Right atrium auricular region (tissue), 2 donors: Measurements from ENCODE around the gene STARD9. TPM values are rescaled to one million over a fixed set of nuclear protein-coding genes. Genes with fewer than 3 reads are reported as not detected.

ENCODE experiments used
- DNase-seq: peaks from one replicate; pipeline ENCODE4 v3.0.0-alpha.2; 2019; ENCODE audit warnings: low spot score
- H3K27ac ChIP-seq, 2 donors: fragments of 200-600 bp; sonication (generic); 1 replicate in 1 of 2; 2 replicates in 1 of 2; pipeline ENCODE4 v1.5.1; 2016 to 2019
- H3K27me3 ChIP-seq, 2 donors: fragments of 200-600 bp; sonication (generic); one replicate each; pipeline versions ENCODE4 v1.5.1 to v1.6.0; 2017 to 2019
- H3K36me3 ChIP-seq: fragments of 200-600 bp; sonication (generic); one replicate; pipeline ENCODE4 v1.5.1; 2016
- H3K4me1 ChIP-seq, 2 donors: fragments of 200-600 bp; sonication (generic); one replicate each; pipeline versions ENCODE4 v1.5.1 to v1.6.0; 2017 to 2019
- H3K4me3 ChIP-seq, 2 donors: fragments of 200-600 bp; sonication (generic); 1 replicate in 1 of 2; 2 replicates in 1 of 2; pipeline ENCODE4 v1.5.1; 2017 to 2019; ENCODE audit warnings: mild to moderate bottlenecking in 1 of 2, moderate library complexity in 1 of 2
- H3K9me3 ChIP-seq, 2 donors: fragments of 200-600 bp; sonication (generic); one replicate each; pipeline ENCODE4 v1.5.1; 2019
- CTCF ChIP-seq, 2 donors: fragments of 200-600 bp; sonication (generic); IDR thresholded peaks; one replicate each; pipeline ENCODE4 v1.5.1; 2019; ENCODE audit warnings: antibody characterized with exemption in 2 of 2
- total RNA-seq, 2 donors: library from RNA; depleted of rRNA; stranded (reverse); fragments of >200 nt; gene quantifications; one replicate each; pipeline ENCODE4 v1.1.0, GENCODE V29; 2016

The STARD9 gene
- total RNA-seq, 2 donors from 2014 or later, result 8.3 to 8.8 TPM

- Histone ChIP-seq H3K27me3 (no peaks in the 10 kb centered on the region), H3K27ac (no peak overlapping the region), H3K36me3 (peaks cover 82% of the 10 kb centered on the region), H3K9me3 (no peaks in the 10 kb centered on the region), H3K4me3 (no peak overlapping the region), H3K4me1 (no peaks in the 10 kb centered on the region)
- TF ChIP-seq CTCF (IDR thresholded peaks at IDR 0.05), result no peak
- DNase-seq, result no peak
Measured at GRCh38 chr15:42728560-42728959, 153.2 kb downstream of the STARD9 start.

GRCh38 chr15:42728972-42729371, 153.6 kb downstream of the STARD9 start:
- TF ChIP-seq CTCF (IDR thresholded peaks at IDR 0.05), result no peak
- Histone ChIP-seq H3K27ac (no peak overlapping the region), H3K4me1 (no peaks in the 10 kb centered on the region), H3K36me3 (peaks cover 82% of the 10 kb centered on the region), H3K9me3 (no peaks in the 10 kb centered on the region), H3K27me3 (no peaks in the 10 kb centered on the region), H3K4me3 (no peak overlapping the region)
- no peak for DNase-seq

- Histone ChIP-seq H3K27ac (no peak overlapping the region), H3K36me3 (peaks cover 82% of the 10 kb centered on the region), H3K27me3 (no peaks in the 10 kb centered on the region), H3K4me3 (no peak overlapping the region), H3K4me1 (no peaks in the 10 kb centered on the region), H3K9me3 (no peaks in the 10 kb centered on the region)
- no peak for TF ChIP-seq CTCF (IDR thresholded peaks at IDR 0.05)
- no peak for DNase-seq
Measured at GRCh38 chr15:42729409-42729808, 154.0 kb downstream of the STARD9 start.

DNA sequence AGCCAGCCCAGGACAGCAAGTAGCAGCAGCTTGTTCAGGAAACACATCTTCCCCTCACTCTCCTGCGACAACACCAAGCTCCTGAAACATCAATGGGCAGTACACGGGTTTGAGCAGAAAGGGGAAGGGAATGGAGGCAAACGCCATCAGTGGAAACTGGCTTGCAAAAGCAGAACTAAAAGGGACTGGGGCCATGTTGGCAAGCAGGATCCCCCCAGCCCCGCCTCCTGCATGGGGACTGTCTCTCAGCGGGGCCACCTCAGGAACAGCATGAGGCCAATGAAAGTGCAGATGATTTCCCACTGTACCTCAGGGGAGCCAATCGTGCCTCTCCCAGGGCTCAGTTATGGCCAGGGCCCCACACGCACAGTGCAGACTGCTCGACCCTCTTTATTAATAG, 154.7 kb downstream of the STARD9 start:
- Histone ChIP-seq H3K27me3 (no peaks in the 10 kb centered on the region), H3K36me3 (peaks cover 81% of the 10 kb centered on the region), H3K27ac (no peak overlapping the region), H3K4me3 (no peak overlapping the region), H3K9me3 (no peaks in the 10 kb centered on the region), H3K4me1 (no peaks in the 10 kb centered on the region)
- DNase-seq, result no peak
- no peak for TF ChIP-seq CTCF (IDR thresholded peaks at IDR 0.05)

DNA sequence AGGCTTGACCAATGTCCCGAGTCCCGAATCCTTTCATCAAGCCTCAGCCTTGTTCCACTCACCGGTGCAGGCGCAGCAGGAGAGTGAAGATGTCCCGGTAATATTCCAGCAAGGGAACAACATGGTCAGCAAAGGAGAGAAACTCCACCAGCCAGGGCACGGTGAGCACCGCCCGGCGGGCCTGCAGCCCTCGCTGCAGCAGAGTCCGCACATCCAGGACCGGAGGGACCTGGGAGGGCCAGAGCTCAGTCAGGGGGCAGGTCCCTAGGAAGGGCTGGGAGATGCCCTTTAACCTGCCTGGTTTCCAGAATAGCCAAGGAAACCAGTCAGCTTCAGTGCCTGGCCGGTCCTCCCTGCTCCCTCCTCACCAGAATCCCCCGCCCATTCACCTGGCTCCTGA, 155.1 kb downstream of the STARD9 start:
- Histone ChIP-seq H3K27me3 (no peaks in the 10 kb centered on the region), H3K4me1 (peaks cover 0 to 3% of the 10 kb centered on the region in 2 donors), H3K4me3 (no peak overlapping the region), H3K9me3 (no peaks in the 10 kb centered on the region), H3K36me3 (peaks cover 81% of the 10 kb centered on the region), H3K27ac (no peak overlapping the region)
- no peak for DNase-seq
- TF ChIP-seq CTCF (IDR thresholded peaks at IDR 0.05), result no peak

GRCh38 chr15:42731461-42731860, 156.1 kb downstream of the STARD9 start:
- H3K4me1 ChIP-seq, result peaks cover 0 to 11% of the 10 kb centered on the region in 2 donors
- H3K27me3 ChIP-seq, result no peaks in the 10 kb centered on the region
- no peak for DNase-seq
- no peaks in the 10 kb centered on the region for H3K9me3 ChIP-seq
- no peak overlapping the region for H3K4me3 ChIP-seq
- peaks cover 81% of the 10 kb centered on the region for H3K36me3 ChIP-seq
- H3K27ac ChIP-seq, result no peak overlapping the region
- TF ChIP-seq CTCF (IDR thresholded peaks at IDR 0.05), result no peak
